SU-DHL-6 (cell line): Measurements from ENCODE around the gene SETMAR.
A peak's percentile ranks its signal among the peaks of the same experiment; 100 is the strongest.

Source experiments
- H2AFZ ChIP-seq: fragments of 200-600 bp; sonication (generic); 2 replicates; pipeline ENCODE4 v1.6.1; 2014; ENCODE audit warnings: low read depth, mild to moderate bottlenecking, moderate library complexity, mixed read lengths, antibody characterized with exemption, low read length; ENCODE audit not compliant: severe bottlenecking
- H3F3A ChIP-seq: fragments of 200-600 bp; shearing (Covaris generic); 2 replicates; pipeline ENCODE4 v1.6.0; 2016; ENCODE audit warnings: antibody characterized with exemption, mild to moderate bottlenecking; ENCODE audit not compliant: insufficient read depth
- H3K27ac ChIP-seq: fragments of 200-600 bp; sonication (generic); 2 replicates; pipeline ENCODE4 v1.5.1; 2016; ENCODE audit warnings: low read depth, mild to moderate bottlenecking, low read length, moderate library complexity, mixed read lengths
- H3K27me3 ChIP-seq: fragments of 200-600 bp; sonication (generic), shearing (Covaris generic); 2 replicates; pipeline ENCODE4 v1.6.0; 2014; ENCODE audit warnings: mild to moderate bottlenecking, low read length
- H3K36me3 ChIP-seq: fragments of 200-600 bp; sonication (generic); 2 replicates; pipeline ENCODE4 v1.6.1; 2014; ENCODE audit warnings: mild to moderate bottlenecking, low read length, mixed read lengths
- H3K4me2 ChIP-seq: fragments of 300-600, 200-600 bp; shearing (Covaris generic), sonication (generic); 2 replicates; pipeline ENCODE4 v1.6.0; 2014; ENCODE audit warnings: low read length, low read depth, mild to moderate bottlenecking; ENCODE audit not compliant: poor library complexity, severe bottlenecking
- H3K4me3 ChIP-seq: fragments of 200-600 bp; sonication (generic); 2 replicates; pipeline ENCODE4 v1.5.1; 2014; ENCODE audit warnings: antibody characterized with exemption, low read length, mild to moderate bottlenecking, mixed read lengths; ENCODE audit not compliant: insufficient read depth, poor library complexity, severe bottlenecking
- H3K79me2 ChIP-seq: fragments of 200-600 bp; sonication (generic); 2 replicates; pipeline ENCODE4 v1.6.1; 2014; ENCODE audit warnings: mild to moderate bottlenecking, low read length, moderate library complexity; ENCODE audit not compliant: insufficient read depth
- H3K9ac ChIP-seq: fragments of 200-600 bp; sonication (generic); 2 replicates; pipeline ENCODE4 v1.7.0; 2014; ENCODE audit warnings: mild to moderate bottlenecking, low read length
- H3K9me2 ChIP-seq: fragments of 200-600 bp; sonication (generic); replicated peaks from 2 replicates; pipeline ENCODE4 v1.6.1; 2014; ENCODE audit warnings: low read length; ENCODE audit not compliant: insufficient read depth
- H3K9me3 ChIP-seq: fragments of 200-600 bp; sonication (generic); 2 replicates; pipeline ENCODE4 v1.6.1; 2014; ENCODE audit warnings: low read length, mixed read lengths; ENCODE audit not compliant: insufficient read depth
- H4K20me1 ChIP-seq: fragments of 200-600 bp; sonication (generic); 2 replicates; pipeline ENCODE4 v1.6.1; 2014; ENCODE audit warnings: low read depth, mild to moderate bottlenecking, antibody characterized with exemption, low read length, moderate library complexity, mixed read lengths
- CTCF ChIP-seq: fragments of 200-600 bp; sonication (generic); IDR thresholded peaks from one replicate; pipeline ENCODE4 v1.5.1; 2017; ENCODE audit warnings: antibody characterized with exemption, mild to moderate bottlenecking, low read length, moderate library complexity; ENCODE audit not compliant: insufficient read depth, poor library complexity, severe bottlenecking
- EZH2phosphoT487 ChIP-seq: fragments of 200-600 bp; sonication (generic), shearing (Covaris generic); conservative IDR thresholded peaks from 2 replicates; pipeline ENCODE4 v1.6.1; 2018; ENCODE audit warnings: mild to moderate bottlenecking, antibody characterized with exemption, low read length, moderate library complexity, mixed read lengths

SETMAR gene

GRCh38 chr3:4313606-4314293 lies 10.6 kb downstream of the SETMAR start:
- no peaks in the 10 kb centered on the region for H3K27me3 ChIP-seq
- no peak overlapping the region for H2AFZ ChIP-seq
- H3K36me3 ChIP-seq: 0 out of 2 replicates have a peak, but pooled peaks cover 3% of the 10 kb centered on the region
- H3K79me2 ChIP-seq: peaks cover under 1% of the 10 kb centered on the region; the same call in 1 of the 2 replicates
- H3K9ac ChIP-seq: no peak overlapping the region
- H4K20me1 ChIP-seq: no peaks in the 10 kb centered on the region
- no peaks in the 10 kb centered on the region for H3F3A ChIP-seq
- no peaks in the 10 kb centered on the region for H3K9me2 ChIP-seq
- H3K4me3 ChIP-seq: no peak overlapping the region
- TF ChIP-seq CTCF (no peak), EZH2phosphoT487 (no peak)
- H3K9me3 ChIP-seq: no peaks in the 10 kb centered on the region
- no peak overlapping the region for H3K27ac ChIP-seq
- H3K4me2 ChIP-seq: no peak overlapping the region

- Histone ChIP-seq H3K9ac (no peak overlapping the region), H3K4me2 (no peak overlapping the region), H3K9me2 (no peaks in the 10 kb centered on the region), H3K27ac (no peak overlapping the region), H3F3A (no peaks in the 10 kb centered on the region), H3K27me3 (no peaks in the 10 kb centered on the region), H3K4me3 (no peak overlapping the region), H2AFZ (no peak overlapping the region), H3K9me3 (no peaks in the 10 kb centered on the region), H3K79me2 (no peaks in the 10 kb centered on the region), H4K20me1 (no peaks in the 10 kb centered on the region), H3K36me3 (0 out of 2 replicates have a peak, but pooled peaks cover 3% of the 10 kb centered on the region)
- TF ChIP-seq EZH2phosphoT487: no peak
- peak; percentile 32 for TF ChIP-seq CTCF
These were observed 11.5 kb downstream of the SETMAR start for GRCh38 chr3:4314688-4315087.

GRCh38 chr3:4320096-4320911 lies 17.1 kb downstream of the SETMAR start:
- Histone ChIP-seq H4K20me1 (no peaks in the 10 kb centered on the region), H3K9ac (no peak overlapping the region)

More at GRCh38 chr3:4320096-4320911, 17.1 kb downstream of the SETMAR start:
- Histone ChIP-seq H3K9me2 (no peaks in the 10 kb centered on the region), H3K27ac (no peak overlapping the region), H3K4me3 (no peak overlapping the region), H3K9me3 (no peaks in the 10 kb centered on the region), H3K36me3 (no peaks in the 10 kb centered on the region), H3K79me2 (no peaks in the 10 kb centered on the region), H3K4me2 (no peak overlapping the region), H2AFZ (no peak overlapping the region), H3K27me3 (no peaks in the 10 kb centered on the region), H3F3A (no peaks in the 10 kb centered on the region)
- TF ChIP-seq CTCF: no peak
- no peak for TF ChIP-seq EZH2phosphoT487
